ENCODE measurements around the gene POLR3B. TPM values are rescaled to one million over a fixed set of nuclear protein-coding genes. Genes with fewer than 3 reads are reported as not detected.

Gene POLR3B
- total RNA-seq, 1 experiment from 2014 or later, result 10.0 TPM

Other genes starting within 250 kb of the POLR3B start
- not detected in 2 replicates for gene NUAK1, start 218.8 kb upstream of the POLR3B start, total RNA-seq (2014; rRNA removed; shearing (Covaris generic); ENCODE audit: low replicate concordance)
- gene CKAP4, start 109.7 kb upstream of the POLR3B start, total RNA-seq (2014; rRNA removed; shearing (Covaris generic); ENCODE audit: low replicate concordance), result not detected in 2 replicates
- gene TCP11L2, start 55.0 kb upstream of the POLR3B start, total RNA-seq (2014; rRNA removed; shearing (Covaris generic); ENCODE audit: low replicate concordance), result 40.1 and 55.9 TPM in 2 replicates
- not detected in 2 replicates for gene RFX4, start 225.3 kb downstream of the POLR3B start, total RNA-seq (2014; rRNA removed; shearing (Covaris generic); ENCODE audit: low replicate concordance)